HT-29 (cell line): ENCODE data around the gene ARSA. TPM values are rescaled to one million over a fixed set of nuclear protein-coding genes. Genes with fewer than 3 reads are reported as not detected.
"Not testable (repeated sequence)": the region's sequence is repeated elsewhere in the genome, so short reads cannot be mapped to it uniquely, and the experiment has no call there.

ENCODE experiments used
- DNase-seq: peaks from one replicate; pipeline ENCODE4 v3.0.0-alpha.2; 2015; ENCODE audit warnings: low spot score
- total RNA-seq: library from RNA; depleted of rRNA; stranded (reverse); fragments of >200 nt; shearing (Covaris generic); gene quantifications from 2 replicates; pipeline ENCODE4 v1.2.3, GENCODE V29; 2014

The ARSA gene
- total RNA-seq, 1 experiment from 2014 or later, result 16.6 TPM

DNA sequence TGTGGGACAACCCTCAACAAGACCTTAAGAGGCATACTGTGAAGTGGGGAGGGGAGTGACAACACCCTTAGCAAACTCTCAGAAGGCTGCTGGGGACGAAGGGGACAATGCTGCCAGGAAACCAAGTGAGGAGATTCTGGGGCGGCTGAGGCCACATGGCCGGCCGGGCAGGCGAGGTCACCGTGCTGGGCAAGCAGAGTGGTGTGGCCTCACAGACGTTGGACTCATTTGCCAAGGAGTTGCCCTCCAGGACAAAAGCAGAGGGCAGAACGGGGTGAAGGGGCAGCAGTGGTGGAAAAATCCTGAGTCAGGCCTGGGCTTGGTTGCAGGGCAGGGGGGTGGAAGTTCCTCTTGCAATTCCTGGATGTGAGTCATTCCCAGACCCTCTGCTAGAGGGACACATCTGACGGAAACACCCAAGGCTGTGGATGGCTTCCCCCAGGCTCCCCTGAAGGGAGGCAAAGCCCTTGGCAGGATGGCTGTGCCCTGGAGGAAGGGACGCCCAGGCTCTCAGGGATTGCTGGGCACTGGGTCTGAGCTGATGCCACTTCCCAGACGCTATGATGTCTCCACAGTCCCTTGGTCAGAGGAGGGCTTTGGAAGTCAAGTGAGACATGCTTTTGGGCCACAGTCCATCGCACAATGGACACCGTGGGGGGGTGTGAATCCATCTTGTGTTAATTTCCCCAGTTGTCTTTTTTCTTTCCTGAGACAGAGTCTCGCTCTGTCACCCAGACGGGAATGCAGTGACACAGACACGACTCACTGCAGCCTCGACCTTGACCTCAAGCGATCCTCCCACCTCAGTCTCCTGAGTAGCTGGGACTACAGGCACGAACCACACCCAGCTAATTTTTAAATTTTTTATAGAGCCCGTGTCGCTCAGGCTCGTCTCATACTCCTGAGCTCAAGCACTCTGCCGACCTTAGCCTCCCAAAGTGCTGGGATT is 28.4 kb upstream of the ARSA start:
- no peak for DNase-seq

DNA sequence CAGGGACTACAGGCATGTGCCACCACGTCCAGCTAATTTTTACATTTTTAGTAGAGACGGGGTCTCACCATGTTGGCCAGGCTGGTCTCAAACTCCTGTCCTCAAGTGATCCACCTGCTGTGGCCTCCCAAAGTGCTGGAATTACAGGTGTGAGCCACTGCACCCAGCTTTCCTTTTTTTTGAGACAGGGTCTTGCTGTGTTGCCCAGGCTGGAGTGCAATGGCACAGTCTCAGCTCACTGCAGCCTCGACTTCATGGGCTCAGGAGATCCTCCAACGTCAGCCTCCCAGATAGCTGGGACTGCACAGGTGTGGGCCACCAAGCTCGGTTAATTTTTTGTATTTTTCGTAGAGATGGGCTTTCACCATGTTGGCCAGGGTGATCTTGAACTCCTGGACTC is 26.7 kb upstream of the ARSA start:
- not testable (repeated sequence) for DNase-seq

DNA sequence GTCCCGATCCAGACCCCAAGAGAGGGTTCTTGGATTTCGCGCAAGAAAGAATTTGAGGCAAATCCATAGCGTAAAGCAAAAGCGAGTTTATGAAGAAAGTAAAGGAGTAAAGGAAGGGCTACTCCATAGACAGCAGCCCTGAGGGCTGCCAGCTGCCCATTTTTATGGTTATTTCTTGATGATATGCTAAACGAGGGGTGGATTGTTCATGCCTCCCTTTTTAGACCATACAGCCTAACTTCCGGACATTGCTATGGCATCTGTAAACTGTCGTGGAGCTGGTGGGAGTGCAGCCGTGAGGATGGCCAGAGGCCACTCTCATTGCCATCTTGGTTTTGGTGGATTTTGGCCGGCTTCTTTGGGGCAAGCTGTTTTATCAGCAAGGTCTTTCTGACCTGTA is 25.3 kb upstream of the ARSA start:
- no peak for DNase-seq

DNA sequence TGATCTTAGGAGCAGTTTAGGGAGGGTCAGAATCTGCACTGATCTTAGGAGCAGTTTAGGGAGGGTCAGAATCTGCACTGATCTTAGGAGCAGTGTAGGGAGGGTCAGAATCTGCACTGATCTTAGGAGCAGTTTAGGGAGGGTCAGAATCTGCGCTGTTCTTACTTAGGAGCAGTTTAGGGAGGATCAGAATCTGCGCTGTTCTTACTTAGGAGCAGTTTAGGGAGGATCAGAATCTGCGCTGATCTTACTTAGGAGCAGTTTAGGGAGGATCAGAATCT is 15.8 kb upstream of the ARSA start:
- DNase-seq, result not testable (repeated sequence)

DNA sequence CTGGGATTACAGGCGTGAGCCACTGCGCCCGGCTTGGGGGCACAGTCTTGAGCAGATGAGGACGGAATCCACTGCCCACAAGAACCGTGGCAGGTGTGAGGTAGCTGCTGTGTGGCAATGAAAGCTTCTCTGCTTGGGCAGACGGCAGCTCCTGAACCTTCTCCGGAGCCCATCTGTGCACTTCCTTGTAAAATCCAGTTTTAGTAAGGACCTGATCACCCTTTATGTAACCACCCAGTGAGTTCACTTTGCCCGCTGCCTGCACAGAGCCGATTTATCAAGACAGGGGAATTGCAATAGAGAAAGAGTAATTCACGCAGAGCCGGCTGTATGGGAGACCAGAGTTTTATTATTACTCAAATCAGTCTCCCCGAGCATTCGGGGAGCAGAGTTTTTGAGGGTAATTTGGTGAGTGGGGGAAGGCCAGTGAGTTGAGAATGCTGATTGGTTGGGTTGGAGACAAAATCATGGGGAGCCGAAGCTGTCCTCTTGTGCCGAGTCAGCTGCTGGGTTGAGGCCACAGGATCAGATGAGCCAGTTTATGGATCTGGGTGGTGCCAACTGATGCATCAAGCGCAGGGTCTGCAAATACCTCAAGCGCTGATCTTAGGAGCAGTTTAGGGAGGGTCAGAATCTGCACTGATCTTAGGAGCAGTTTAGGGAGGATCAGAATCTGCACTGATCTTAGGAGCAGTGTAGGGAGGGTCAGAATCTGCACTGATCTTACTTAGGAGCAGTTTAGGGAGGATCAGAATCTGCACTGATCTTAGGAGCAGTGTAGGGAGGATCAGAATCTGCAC is 15.3 kb upstream of the ARSA start:
- not testable (repeated sequence) for DNase-seq

DNA sequence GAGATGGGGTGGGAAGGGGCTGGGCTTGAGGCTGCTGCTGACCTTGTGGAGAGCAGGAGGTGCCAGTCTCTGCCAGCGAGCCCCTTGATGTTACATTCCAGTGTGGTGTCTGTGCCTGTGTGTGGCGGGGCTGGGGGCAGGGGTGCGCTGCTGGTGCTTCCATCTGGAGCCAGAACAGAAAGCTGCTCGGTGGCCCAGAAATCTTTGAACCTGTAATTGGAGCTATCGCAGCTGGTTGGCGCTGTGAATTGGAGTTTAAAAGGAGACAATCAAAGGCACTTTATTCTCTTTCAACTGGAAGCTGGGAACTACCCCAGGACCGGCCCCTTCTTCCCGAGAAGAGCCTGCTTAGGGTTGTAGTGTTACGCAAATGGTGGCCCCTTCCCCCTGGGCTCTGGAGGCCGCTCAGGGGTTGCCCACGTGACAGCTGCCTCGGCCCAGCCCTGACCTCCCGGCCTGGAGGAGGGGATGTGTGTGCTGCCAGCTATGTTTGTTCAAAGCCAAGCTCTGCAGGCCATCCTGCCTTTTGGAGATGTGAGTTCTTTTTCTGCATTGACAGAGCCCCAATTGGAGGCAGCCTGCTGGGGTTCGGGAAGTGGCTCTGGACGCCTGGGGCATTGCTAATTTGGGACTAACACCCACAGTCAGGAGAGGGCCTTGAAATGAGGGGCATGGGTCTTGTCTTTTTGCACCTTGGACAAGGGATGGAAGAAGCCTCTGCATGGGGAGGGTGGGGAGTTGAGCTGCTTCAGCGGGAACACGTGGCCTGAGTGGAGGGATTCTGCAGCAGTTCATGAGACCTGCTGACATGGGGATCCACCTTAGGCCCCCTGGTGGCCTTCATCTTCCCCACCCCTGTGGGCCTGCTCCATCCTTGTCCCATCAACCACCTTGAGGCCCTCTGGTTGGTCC is 14.0 kb upstream of the ARSA start:
- no peak for DNase-seq

DNA sequence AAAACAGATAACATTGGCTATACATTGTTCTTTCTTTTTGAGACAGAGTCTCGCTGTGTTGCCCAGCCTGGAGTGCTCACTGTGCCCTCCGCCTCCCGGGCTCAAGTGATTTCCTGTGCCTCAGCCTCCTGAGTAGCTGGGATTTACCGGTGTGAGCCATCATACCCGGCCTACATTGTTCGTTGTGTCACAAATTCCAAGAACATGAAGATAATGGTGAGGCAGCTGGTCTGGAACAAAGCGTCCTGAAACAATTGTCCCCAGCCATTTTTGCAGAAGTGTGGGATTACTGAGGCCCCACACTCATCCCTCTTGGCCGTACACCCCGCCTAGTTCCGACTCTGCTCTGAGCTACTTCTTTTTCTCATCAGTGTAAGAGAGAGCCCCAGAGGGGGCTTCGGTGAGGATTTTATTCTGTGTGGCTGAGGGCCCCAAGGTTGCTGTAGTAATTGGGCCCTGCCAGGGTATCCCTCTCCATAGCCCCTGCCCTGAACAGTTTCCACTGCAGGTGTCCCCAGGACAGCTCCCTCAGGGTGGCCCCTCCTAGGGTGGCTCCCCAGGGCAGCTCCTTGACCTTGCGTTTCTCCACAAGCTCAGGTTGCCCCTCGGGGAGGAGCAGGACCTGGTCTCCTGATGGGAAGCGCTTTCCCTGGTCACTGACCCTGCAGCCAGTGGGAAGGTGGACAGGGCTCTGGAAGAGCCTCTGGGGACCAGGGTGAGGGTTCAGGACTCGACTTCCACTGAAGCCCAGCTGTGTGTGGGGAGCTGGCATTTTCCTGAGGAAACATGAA is 13.1 kb upstream of the ARSA start:
- no peak for DNase-seq

DNA sequence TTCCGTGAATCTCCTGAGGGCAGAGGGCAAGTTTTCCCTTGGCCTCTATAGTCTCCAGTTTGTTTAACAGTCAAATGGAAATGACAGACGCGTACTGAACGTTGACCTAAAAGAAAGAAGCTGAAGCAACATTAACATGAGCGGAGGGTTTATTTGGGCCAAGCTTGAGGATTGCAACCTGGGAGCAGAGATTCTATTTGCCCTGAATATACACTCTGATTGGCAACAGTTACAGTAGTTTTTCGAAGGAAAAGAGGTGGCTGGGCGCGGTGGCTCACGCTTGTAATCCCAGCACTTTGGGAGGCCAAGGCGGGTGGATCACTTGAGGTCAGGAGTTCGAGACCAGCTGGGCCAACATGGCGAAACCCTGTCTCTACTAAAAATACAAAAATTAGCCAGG is 12.3 kb upstream of the ARSA start:
- not testable (repeated sequence) for DNase-seq

DNA sequence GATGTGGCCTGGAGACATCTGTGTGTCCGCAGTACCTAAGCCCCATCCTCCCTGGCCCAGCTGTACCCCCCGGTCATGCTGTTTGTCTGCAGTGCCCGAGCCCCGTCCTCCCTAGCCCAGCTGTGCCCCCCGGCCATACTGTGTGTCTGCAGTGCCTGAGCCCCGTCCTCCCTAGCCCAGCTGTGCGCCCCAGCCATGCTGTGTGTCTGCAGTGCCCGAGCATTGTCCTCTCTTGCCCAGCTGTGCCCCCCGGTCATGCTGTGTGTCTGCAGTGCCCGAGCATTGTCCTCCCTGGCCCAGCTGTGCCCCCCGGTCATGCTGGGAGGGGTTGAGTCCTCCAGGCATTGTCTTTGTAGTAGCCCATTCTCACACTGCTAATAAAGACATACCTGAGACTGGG is 7.6 kb upstream of the ARSA start:
- no peak for DNase-seq

DNA sequence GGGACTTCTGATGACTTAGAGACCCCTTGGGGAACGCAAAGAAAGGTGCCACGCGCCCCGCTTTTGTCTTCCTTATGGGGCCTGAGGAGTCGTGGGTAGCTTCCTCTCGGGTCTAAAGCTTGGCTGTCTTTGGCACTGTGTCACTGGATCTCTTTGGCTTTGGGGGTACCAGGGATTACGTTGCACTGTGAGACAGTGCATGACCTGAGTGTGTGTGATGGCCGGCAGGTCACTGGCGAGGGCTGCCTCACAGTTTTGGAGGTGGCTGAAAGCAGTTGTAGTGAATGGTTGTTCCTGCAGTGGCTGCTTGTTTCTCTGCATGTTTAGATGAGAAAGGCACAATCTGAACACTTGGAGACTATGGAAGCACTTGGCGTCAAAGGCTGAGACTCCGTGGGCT is 5.8 kb upstream of the ARSA start:
- no peak for DNase-seq

DNA sequence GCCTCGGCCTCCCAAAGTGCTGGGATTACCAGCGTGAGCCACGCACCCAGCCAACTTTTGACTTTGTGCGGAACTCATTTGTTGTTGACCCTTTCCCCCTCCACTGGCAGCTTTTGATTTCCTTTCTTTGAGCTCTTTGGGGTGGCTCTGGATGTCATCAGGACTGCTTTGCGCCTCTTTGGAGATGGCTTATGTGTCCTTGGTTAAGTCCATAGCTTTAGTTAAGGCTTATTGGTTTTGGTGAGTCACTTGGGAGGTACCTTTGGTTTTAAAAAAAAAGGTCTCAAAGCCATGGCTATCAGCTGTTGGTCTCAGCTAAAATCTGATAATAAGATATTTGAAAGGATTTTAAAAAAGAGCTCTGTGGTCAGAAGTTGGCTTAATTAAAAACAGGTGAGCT is 5.1 kb upstream of the ARSA start:
- DNase-seq, result no peak

DNA sequence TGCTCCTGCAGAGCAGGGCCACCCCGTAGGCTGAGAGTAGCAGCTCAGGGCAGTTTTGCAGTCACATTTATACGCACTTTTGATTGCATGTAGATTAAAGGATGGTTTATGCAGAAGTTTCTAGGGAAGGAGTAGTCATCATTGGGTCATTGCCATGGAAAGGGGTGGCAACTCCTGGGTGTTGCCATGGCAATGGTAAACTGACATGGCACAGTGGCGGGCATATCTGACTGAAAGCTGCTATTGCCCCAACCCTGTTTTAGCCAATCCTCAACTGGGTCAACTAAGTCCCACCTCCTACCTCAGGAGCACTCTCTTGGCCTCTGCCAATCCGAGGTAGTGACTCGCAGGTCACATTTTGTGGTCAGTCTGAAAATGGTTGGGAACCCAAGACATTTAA is 2.4 kb upstream of the ARSA start:
- no peak for DNase-seq

DNA sequence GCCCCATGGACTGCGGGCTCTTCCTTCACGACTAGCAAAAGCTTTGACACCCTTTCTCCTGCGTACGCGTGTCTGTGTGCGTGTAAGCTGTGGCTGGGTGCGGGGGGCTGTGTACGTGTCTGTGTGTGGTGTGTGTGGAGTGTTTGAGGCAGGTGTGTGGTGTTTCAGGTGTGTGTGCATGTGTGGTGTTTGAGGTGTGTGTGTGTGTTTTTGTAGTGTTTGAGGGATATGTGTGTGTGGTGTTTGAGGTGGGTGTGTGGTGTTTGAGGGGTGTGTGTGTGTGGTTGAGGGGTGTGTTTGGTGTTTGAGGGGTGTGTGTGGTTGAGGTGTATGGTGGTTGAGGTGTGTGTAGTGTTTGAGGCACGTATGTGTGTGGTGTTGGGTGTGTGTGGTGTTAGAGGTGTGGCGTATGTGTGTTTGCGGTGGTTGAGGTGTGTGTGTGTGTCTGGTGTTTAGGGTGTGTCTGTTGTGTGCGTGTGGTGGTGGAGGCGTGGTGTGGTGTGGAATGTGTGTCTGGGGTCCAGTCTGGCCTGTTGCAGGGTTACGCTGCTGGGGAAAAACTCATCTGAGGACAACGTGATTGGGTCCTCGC is 687 bp upstream of the ARSA start:
- no peak for DNase-seq

DNA sequence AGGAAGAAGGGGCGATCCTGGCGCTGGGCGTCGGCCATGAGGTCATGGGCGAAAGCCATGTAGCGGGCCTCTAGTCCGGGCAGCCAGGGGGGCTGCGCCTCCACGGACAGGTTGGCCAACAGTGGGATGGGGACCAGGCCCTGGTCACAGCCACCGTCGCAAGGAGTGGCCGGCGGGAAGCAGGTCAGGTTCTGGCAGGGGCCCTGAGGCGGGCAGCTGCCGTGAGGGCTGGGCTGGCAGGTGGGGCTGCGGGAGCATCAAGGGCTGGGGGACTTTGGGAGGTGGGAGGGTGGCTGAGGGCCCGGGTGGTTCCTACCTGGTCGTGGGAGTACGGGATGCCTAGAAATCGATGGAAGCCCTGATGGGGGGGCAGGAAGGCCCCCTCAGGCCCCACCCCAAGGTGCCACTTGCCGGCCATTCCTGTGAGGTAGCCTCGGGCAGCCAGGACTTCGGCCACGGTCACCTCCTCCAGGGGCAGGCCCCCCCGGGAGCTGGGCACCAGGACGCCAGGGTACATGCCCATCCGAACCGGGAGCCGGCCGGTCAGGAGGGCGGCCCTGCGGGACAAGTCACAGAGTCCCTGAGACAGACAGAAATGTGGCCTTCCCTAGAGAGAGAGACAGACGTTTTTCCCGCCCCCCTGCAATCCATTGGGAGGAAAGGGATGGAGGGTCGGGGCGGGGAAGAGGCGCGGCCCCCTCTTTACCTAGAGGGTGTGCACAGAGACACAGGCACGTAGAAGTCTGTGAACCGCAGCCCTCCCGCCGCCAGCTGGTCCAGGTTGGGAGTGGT is 906 bp downstream of the ARSA start:
- no peak for DNase-seq

DNA sequence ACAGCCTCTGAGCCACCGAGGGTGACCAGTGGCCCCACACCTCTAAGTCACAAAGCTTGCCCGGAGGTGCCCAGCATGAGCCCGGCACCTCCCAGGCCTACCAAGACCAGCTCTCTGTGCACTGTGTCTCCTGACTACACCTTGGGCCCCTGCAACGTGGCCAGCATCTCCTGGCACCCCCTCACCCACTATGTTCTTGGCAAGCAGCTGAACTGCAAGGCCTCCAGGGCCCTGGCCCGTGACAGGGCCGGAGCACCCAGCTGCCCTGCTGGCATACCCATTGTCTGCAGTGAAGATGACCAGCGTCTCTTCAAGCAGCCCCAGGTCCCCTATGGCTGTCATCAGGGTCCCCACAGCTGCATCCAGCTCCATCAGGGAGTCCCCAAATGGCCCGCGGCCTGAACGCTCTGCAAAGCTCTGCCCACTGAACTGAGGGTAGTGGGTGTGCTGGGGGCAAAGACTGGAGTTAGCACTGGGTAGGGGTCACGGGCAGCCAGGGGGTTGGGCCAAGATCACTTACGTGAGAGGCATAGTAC is 1.6 kb downstream of the ARSA start:
- DNase-seq, result no peak

DNA sequence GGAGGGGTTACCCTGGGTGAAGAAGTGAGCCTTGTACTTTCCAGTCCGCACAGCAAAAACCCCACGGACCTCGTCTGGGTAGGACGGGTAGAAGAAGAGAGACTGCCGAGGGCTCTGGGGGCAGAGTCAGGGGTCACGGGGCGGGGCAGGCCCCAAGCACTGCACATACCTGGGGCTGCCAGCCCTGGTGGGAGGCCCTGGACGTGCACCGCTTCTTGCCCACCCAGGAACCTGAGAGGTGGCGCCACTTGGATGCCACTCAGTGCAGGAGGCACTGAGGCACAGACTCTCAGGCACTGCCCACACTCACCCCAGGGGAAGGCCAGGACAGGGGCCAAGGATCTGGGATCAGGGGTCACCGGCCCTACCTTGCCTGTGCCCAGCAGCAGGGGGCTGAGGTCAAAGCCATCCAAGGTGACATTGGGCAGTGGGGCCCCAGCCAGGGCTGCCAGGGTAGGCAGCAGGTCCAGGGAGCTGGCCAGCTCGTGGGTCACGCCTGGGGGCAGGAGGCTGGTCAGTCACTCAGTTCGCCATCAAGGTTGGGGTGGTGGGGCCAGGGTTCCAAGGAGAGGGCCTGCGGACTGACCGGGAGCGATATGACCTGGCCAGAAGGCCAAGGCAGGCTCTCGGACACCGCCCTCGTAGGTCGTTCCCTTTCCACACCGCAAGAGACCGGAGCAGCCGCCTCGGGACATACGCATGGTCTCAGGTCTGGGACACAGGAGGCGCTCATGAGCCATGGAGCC is 2.2 kb downstream of the ARSA start:
- DNase-seq, result no peak

DNA sequence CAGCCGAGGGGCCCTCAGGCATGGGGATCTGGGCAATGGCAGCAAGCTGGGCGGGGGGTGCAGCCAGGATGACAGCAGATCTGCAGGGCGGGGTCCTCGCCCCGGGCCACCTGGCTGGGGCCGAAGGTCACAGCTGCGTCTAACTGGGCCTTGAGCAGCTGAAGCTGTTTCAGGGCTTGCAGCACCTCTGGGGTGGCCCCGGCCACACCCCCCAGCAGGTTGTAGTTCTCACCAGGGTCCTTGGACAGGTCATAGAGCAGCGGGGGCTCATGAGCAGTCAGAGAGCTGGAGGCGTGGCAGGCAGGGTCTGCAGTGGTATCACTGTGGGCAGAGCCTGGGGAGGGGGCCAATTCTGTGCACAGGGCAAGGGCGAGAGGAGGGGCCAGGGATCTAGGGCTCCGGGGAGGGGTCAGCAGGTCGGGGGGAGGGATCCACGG is 2.8 kb downstream of the ARSA start:
- no peak for DNase-seq

DNA sequence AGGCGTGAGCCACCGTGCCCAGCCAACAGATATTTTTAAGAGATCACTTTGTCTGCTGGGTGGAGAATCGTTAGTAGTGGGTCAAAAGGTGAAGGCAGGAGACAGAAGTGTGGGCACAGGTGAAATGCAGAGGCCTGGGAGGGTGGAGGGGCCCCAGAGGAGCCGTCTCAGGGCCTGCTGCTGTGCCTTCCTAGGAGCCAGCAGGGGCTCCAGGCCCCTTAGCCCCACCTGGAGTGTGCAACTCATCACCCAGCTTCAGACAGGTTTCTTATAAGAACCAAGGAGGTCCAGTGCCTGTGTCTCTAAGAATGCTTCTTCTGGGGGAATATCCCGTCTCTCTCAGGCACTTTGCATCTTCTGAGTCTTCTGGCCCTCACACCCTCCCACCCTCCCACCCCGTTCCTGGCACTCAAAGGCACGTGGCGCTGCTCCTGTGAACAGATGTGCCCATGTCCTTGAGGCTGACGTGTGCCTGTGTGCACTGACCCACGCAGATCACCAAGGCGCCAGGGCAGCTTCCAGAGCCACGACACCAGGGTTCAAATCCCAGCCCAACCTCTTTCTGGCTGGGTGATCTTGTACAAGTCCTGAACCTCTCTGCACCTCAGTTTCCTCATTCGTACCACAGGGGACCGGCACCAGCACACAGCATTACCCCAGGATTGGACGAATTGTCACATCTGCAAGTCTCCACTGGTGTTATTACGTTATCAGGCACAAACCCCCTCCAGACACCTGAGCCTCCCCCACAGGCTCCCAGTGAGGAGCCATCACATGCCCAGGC is 3.4 kb downstream of the ARSA start:
- DNase-seq, result no peak
